Measurements from ENCODE around the gene CCDC51. TPM values are rescaled to one million over a fixed set of nuclear protein-coding genes. Genes with fewer than 3 reads are reported as not detected.

Gene CCDC51
- polyA plus RNA-seq, 1 donor (not counting 4 experiments of a cell fraction or from before 2014, with no cell fraction given): 27.9 TPM

- H3K36me3 ChIP-seq (ENCODE audit: control insufficient read depth in 2 of 2, extremely low read depth in 1 of 2, insufficient read depth in 2 of 2, low read length in 2 of 2): peaks cover 15 to 40% of the 10 kb centered on the region in 2 experiments
- H2AFZ ChIP-seq (ENCODE audit: control insufficient read depth, low read length): no peak overlapping the region
- FAIRE-seq (no peak), DNase-seq (ENCODE audit: low read depth, low spot score) (no peak)
- no peaks in the 10 kb centered on the region for H4K20me1 ChIP-seq (ENCODE audit: control insufficient read depth, extremely low read depth, insufficient read depth, low read length)
- dilution Hi-C loops (cut with MboI; ENCODE audit: extremely low pct_ligation_motif_present, low sequenced_read_pairs): no loop called here
- H3K9ac ChIP-seq (ENCODE audit: control insufficient read depth, extremely low read depth, insufficient read depth, low read length): peak overlapping the region; percentile 93
- H3K27ac ChIP-seq (ENCODE audit: control insufficient read depth, insufficient read depth, low read length): peak overlapping the region; percentile 98
- H3K9me1 ChIP-seq (ENCODE audit: control insufficient read depth, extremely low read depth, insufficient read depth, low read length): no peaks in the 10 kb centered on the region
- no peak overlapping the region for H3K4me3 ChIP-seq (ENCODE audit: control insufficient read depth in 2 of 3, extremely low read depth in 1 of 3, insufficient read depth in 2 of 3, low read depth in 1 of 3, low read length in 3 of 3)
- H3K4me2 ChIP-seq (ENCODE audit: control insufficient read depth, extremely low read depth, insufficient read depth, low read depth, low read length): peak overlapping the region; percentile 27
- no peaks in the 10 kb centered on the region for H3K9me3 ChIP-seq (ENCODE audit: control insufficient read depth, low read depth, low read length)
- TF ChIP-seq EZH2 (IDR thresholded peaks at IDR 0.05; ENCODE audit: low read length): no peak
- no peak for TF ChIP-seq CTCF (optimal IDR thresholded peaks at IDR 0.05 in 1 of 3, IDR thresholded peaks at IDR 0.05 in 1 of 3, conservative IDR thresholded peaks at IDR 0.05 in 1 of 3; ENCODE audit: extremely low read depth in 1 of 3, insufficient read depth in 2 of 3, low read length in 3 of 3)
- peaks cover 31% of the 10 kb centered on the region for H3K4me1 ChIP-seq (ENCODE audit: control insufficient read depth, extremely low read depth, insufficient read depth, low read length)
- H3K79me2 ChIP-seq (ENCODE audit: control insufficient read depth, insufficient read depth, low read length): peaks cover 34% of the 10 kb centered on the region
- H3K27me3 ChIP-seq (ENCODE audit: control insufficient read depth, extremely low read depth, insufficient read depth, low read length): no peaks in the 10 kb centered on the region
These were observed 25.3 kb upstream of the CCDC51 start for GRCh38 chr3:48465237-48465530.

- Histone ChIP-seq H3K4me2 (ENCODE audit: control insufficient read depth, extremely low read depth, insufficient read depth, low read depth, low read length) (no peak overlapping the region), H3K36me3 (ENCODE audit: control insufficient read depth in 2 of 2, extremely low read depth in 1 of 2, insufficient read depth in 2 of 2, low read length in 2 of 2) (peaks cover 17 to 42% of the 10 kb centered on the region in 2 experiments), H4K20me1 (ENCODE audit: control insufficient read depth, extremely low read depth, insufficient read depth, low read length) (no peaks in the 10 kb centered on the region), H3K79me2 (ENCODE audit: control insufficient read depth, insufficient read depth, low read length) (peaks cover 30% of the 10 kb centered on the region), H3K9me1 (ENCODE audit: control insufficient read depth, extremely low read depth, insufficient read depth, low read length) (no peaks in the 10 kb centered on the region), H2AFZ (ENCODE audit: control insufficient read depth, low read length) (no peak overlapping the region), H3K4me3 (ENCODE audit: control insufficient read depth in 2 of 3, extremely low read depth in 1 of 3, insufficient read depth in 2 of 3, low read depth in 1 of 3, low read length in 3 of 3) (no peak overlapping the region), H3K27me3 (ENCODE audit: control insufficient read depth, extremely low read depth, insufficient read depth, low read length) (no peaks in the 10 kb centered on the region), H3K4me1 (ENCODE audit: control insufficient read depth, extremely low read depth, insufficient read depth, low read length) (peaks cover 31% of the 10 kb centered on the region), H3K9ac (ENCODE audit: control insufficient read depth, extremely low read depth, insufficient read depth, low read length) (no peak overlapping the region), H3K9me3 (ENCODE audit: control insufficient read depth, low read depth, low read length) (no peaks in the 10 kb centered on the region), H3K27ac (ENCODE audit: control insufficient read depth, insufficient read depth, low read length) (peak overlapping the region; percentile 98)
- DNase-seq (ENCODE audit: low read depth, low spot score) (no peak), FAIRE-seq (no peak)
- no peak for TF ChIP-seq EZH2 (IDR thresholded peaks at IDR 0.05; ENCODE audit: low read length)
- no peak for TF ChIP-seq CTCF (optimal IDR thresholded peaks at IDR 0.05 in 1 of 3, IDR thresholded peaks at IDR 0.05 in 1 of 3, conservative IDR thresholded peaks at IDR 0.05 in 1 of 3; ENCODE audit: extremely low read depth in 1 of 3, insufficient read depth in 2 of 3, low read length in 3 of 3)
- dilution Hi-C loops (cut with MboI; ENCODE audit: extremely low pct_ligation_motif_present, low sequenced_read_pairs): no loop called here
These were observed 24.8 kb upstream of the CCDC51 start for GRCh38 chr3:48464713-48465221.

All from keratinocyte (primary cell).